ENCODE measurements around the gene AGAP4.
"Not testable (repeated sequence)": the region's sequence is repeated elsewhere in the genome, so short reads cannot be mapped to it uniquely, and the experiment has no call there.

The AGAP4 gene

DNA sequence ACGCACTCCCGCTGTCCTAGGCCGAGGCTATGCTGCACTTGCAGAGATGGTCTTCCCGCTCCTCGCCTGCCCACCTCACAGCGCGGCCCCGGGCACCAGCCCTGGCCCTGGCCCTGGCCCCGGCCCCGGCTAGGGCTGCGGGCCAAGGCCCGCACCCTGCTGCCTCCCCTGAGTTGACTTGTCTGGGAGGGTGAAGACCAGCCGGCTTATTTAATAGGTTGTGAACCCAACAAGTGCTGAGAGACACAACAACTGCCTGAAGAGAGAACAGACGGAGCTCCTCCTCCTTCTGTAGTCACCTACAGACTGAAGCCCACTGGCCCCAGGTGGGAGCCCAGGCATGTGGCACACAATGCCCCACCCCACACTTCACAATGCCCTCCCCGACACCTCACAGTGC lies at the start of gene AGAP4:
Gene AGAP4 (minus strand): TSS at position 101 of the 400 bp plus-strand sequence. CDS start 153 bp downstream, outside the sequence.
- FAIRE-seq; DNase-seq (ENCODE audit: low spot score): not testable (repeated sequence)

DNA sequence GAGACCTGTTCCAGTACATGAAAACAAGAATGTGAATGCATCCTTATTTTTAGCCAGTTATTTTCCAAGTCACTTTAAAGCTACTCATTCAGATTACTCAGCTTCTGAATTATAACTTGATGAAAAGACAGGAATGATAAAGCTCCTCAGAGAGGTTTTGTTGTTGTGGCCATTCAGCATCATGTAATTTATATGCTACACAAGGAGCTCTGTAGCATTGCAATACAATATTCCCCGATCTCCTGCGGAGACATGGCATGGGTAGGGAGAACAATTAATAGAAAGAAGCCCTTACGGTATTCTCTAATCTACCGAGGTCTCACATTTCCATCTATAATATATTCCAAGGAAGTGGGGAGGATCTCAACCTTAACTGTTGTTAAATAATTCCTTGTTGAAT lies 43.4 kb upstream of the AGAP4 start:
- FAIRE-seq = not testable (repeated sequence)

DNA sequence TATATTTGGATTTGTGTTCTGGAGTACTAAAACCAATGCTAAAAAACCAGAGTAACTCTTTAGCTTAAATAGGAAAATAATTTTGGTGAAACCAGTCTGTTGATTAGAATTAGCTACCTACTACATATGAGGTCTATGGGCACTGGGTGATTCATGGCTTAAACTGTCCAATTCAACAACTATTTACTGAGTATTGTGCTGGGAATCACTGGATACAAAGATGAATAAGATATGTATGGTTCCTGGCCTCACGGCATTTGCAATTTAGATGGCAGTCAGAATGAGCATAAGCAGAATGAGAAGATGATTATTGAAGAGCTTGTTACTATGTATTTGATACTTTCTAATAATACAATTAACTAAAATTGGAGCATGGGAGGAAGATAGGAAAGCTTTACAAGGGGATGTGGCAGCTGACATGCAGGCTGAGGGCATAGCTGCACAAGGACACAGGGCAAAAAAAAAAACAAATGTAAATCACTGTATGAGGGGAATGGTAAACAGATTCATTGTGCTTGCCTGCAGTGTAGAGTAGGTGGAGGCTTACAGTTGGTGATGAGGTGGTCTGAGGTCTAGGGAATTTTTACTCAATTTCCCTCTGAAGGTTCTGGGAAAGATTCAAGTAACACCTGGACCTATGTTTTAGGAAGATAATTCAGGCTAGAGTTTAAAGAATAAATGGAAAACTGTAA lies 42.4 kb upstream of the AGAP4 start:
- DNase-seq (ENCODE audit: low spot score); FAIRE-seq: not testable (repeated sequence)

More for the DNA sequence above, 43.4 kb upstream of the AGAP4 start:
- not testable (repeated sequence) for DNase-seq (ENCODE audit: low spot score)

DNA sequence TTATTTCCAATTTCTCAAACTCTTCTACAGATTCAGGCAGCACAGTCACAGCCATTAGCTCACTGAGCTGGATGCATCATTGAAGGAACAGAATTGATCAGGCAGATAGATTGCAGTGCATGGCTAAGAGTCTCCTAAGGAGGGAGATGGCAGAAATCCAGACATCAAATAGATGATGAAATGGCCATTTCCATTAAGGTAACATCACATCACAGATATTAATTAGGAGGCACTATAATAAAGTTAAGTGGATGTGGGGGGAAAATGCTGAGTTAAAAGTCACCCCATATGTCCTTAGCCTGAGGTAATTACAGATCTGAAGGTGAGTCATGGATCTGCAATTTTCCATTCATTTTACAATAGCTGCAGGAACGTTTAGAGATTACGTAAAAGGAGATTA lies 35.6 kb upstream of the AGAP4 start:
- peak; percentile 41 for FAIRE-seq
- DNase-seq (ENCODE audit: low spot score) = not testable (repeated sequence)

DNA sequence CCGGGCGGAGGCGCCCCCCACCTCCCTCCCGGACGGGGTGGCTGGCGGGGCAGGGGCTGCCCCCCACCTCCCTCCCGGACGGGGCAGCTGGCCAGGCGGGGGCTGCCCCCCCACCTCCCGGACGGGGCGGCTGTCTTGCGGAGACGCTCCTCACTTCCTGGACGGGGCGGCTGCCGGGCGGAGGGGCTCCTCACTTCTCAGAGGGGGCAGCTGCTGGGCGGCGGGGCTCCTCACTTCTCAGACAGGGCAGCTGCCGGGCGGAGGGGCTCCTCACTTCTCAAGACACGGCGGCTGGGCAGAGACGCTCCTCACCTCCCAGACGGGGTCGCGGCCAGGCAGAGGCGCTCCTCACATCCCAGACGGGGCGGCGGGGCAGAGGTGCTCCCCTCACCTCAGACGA lies 18.1 kb upstream of the AGAP4 start:
- not testable (repeated sequence) for DNase-seq (ENCODE audit: low spot score); FAIRE-seq

GRCh38 chr10:45864264-45864663 lies 17.0 kb upstream of the AGAP4 start:
- not testable (repeated sequence) for FAIRE-seq

DNA sequence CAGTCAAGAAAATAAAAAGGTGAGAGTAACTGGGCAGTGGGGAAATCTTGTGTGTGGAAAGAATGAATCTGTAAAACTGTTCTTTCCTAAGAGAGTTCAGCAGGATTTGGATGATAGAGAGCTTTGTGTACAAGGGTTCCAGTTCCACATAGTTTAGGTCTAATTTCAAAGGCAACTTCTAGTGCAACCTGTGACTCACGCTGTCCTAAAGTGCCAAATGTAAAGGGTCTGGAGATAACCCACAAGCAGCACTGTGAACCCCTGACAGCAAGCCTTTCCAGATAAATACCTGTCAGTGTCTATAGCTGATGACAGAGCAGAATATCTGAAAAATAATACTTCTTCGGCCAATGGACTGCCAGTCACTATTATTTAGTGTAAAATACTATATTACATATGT lies 16.3 kb upstream of the AGAP4 start:
- DNase-seq (ENCODE audit: low spot score); FAIRE-seq: not testable (repeated sequence)

More at GRCh38 chr10:45864264-45864663, 17.0 kb upstream of the AGAP4 start:
- not testable (repeated sequence) for DNase-seq (ENCODE audit: low spot score)

DNA sequence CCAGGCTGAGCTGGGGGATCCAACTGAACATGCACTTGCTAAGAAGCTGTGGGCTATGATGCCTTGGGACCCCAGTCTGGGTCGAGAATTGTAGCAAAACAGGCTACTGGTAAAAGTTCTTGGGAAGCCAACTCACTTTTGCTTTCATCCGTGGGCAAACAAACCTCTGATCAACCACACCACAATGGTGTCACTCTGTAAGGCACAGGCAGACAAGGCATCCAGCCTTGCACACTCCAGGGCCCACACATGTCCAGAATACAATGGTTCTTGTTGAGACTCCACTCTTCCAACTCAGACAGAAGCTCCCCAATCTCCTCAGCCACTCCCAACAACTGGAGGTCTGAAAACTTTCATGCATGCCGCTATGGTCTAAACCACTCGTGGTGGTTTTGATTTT lies 10.6 kb upstream of the AGAP4 start:
- DNase-seq (ENCODE audit: low spot score); FAIRE-seq: not testable (repeated sequence)

DNA sequence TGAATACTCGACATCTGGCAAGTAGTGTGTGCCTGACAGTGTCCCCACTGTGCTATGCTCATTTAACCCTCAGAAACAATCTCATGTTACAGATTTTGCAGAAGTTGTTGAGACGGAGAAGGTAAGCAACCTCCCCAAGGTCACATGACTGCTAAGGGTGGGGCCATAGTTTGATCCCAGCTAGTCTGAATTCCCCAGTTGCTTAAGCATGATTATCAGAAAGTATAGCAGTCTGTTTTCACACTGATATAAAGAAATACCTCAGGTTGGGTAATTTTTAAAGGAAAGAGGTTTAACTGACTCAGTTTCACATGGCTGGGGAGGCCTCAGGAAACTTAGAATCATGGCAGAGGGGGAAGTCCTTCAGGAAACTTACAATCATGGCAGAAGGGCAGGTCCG lies 1.2 kb upstream of the AGAP4 start:
- FAIRE-seq; DNase-seq (ENCODE audit: low spot score): not testable (repeated sequence)

GRCh38 chr10:45822918-45823317 lies 24.4 kb downstream of the AGAP4 start:
- not testable (repeated sequence) for DNase-seq (ENCODE audit: low spot score); FAIRE-seq

GRCh38 chr10:45820107-45820830 lies 27.0 kb downstream of the AGAP4 start:
- DNase-seq (ENCODE audit: low spot score); FAIRE-seq: not testable (repeated sequence)

GRCh38 chr10:45819552-45819951 lies 27.7 kb downstream of the AGAP4 start:
- FAIRE-seq = no peak

DNA sequence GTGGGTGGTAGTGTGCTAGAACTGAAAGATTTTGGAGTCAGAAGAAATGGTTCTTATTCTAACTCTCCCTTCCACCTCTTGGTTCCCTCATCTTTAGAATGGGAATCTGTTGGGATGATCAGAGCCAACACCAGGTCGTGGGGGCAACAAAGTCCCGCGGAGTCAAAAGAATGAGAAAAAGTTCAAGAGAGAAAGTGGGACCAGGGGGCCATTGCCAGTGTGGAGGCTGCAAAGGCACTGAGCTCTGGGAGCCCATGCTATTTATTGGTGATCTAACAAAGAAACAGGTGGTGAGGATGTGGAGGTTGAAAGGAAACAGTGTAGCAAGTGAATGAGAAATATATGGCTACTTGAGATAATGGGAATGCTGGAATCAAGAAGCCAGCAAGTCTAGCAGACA lies 29.4 kb downstream of the AGAP4 start:
- FAIRE-seq (no peak), DNase-seq (ENCODE audit: low spot score) (no peak)

More at GRCh38 chr10:45819552-45819951, 27.7 kb downstream of the AGAP4 start:
- no peak for DNase-seq (ENCODE audit: low spot score)

DNA sequence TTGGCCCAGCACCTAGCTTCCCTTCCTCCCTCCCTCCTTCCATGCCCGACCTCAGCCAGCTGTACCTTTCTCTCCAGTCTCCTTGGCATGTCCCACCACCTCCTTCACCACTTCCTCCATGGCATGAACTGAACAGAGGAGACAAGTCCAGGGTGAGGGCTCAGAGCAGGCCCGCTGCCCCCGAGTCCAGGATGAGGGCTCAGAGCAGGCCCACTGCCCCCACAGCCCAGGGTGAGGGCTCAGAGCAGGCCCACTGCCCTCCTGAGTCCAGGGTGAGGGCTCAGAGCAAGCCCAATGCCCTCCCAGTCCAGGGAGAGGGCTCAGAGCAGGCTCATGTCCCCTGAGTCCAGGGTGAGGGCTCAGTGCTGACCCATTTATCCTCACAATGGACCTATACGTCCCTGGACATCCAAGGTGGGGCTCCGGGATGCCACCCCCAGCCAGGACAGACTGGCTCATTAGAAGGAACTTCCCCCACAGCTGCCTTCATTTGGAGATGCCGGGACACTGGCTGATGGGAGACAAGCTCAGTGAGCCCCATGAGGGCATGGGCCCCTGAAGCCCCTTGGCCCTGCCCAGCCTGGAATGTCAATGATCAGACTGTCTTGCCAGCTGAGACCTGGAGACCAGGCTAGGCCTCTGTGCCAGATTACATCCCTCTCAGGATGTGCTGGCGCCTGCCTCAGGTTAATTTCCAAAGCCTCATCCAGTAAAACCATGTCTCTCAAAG lies 30.0 kb downstream of the AGAP4 start:
- DNase-seq (ENCODE audit: low spot score) (no peak), FAIRE-seq (no peak)

- FAIRE-seq (peak; percentile 40), DNase-seq (ENCODE audit: low spot score) (peak; percentile 46)
Observed at GRCh38 chr10:45814146-45814545, 33.2 kb downstream of the AGAP4 start.

GRCh38 chr10:45812959-45813358 lies 34.3 kb downstream of the AGAP4 start:
- DNase-seq (ENCODE audit: low spot score); FAIRE-seq: not testable (repeated sequence)

GRCh38 chr10:45811075-45811474 lies 36.2 kb downstream of the AGAP4 start:
- DNase-seq (ENCODE audit: low spot score) = no peak

GRCh38 chr10:45809837-45810236 lies 37.5 kb downstream of the AGAP4 start:
- FAIRE-seq = no peak
- peak; percentile 4 for DNase-seq (ENCODE audit: low spot score)

More at GRCh38 chr10:45811075-45811474, 36.2 kb downstream of the AGAP4 start:
- no peak for FAIRE-seq

DNA sequence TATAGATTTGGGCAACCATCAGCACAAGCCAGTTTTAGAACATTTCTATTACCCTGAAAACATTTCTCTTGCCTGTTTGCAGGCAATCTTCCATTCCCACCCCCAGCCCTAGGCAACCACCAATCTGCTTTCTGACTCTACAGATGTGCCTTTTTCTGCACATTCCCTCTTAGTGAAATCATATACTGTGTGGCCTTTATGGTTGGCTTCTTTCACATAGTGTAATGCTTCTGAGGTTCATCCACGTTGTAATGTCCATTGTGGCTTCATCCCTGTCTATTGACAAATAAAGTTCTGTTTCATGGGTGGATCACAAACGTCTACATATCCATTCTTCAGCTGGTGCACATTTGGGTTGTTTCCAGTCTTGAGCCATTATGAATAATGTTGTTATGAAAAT lies 42.3 kb downstream of the AGAP4 start:
- peak; percentile 12 for DNase-seq (ENCODE audit: low spot score)
- not testable (repeated sequence) for FAIRE-seq

DNA sequence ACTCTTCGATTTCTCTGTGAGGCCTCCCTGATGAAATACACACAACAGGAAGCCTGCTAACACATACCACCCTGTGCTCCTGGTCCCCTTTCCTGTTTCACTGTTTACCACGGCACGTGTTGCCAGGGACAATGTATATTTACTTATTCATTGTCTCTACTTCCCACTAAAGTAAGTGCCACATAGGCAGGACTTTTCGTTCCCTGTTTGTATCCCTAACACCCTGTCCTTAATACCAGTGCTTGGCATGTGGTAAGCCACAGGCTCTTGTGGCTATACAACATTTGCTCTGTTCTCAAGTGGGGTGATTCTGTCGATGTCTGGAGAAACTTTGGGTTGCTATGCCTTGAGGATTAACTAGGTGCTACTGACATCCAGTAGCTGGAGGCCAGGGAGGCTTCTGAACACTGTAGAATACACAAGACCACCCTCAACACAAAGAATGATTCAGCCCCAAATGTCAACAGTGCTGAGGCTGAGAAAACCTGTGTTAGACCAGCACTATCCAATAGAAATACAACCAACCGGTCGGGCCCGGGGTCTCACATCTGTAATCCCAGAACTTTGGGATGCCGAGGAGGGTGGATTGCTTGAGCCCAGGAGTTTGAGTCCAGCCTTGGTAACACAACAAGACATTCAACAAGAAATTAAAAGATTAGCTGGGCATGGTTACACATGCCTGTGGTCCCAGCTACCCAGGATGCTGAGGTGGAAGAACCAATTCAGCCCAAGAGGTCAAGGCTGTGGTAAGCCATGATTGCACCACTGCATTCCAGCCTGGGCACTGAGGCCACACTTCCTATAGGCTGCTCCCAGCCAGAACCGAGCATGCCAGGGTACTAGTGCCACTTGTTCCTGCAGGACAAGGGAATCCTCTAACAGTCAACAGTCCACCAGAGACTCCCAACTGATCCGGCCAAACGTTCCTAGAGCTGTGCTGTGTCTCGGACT lies 44.0 kb downstream of the AGAP4 start:
- FAIRE-seq (peak; percentile 80), DNase-seq (ENCODE audit: low spot score) (peak; percentile 82)
